Prostate gland (tissue), 2 donors: ENCODE results near the gene SNIP1. TPM values are rescaled to one million over a fixed set of nuclear protein-coding genes. Genes with fewer than 3 reads are reported as not detected.
"Not testable (repeated sequence)": the region's sequence is repeated elsewhere in the genome, so short reads cannot be mapped to it uniquely, and the experiment has no call there.

ENCODE experiments used
- DNase-seq: peaks from one replicate; pipeline ENCODE4 v3.0.0-alpha.2; 2019; ENCODE audit warnings: low spot score
- H3K27ac ChIP-seq, 2 donors: fragments of 200-600 bp; sonication (generic); 2 replicates each; pipeline ENCODE4 v1.5.1; 2017 to 2019
- H3K27me3 ChIP-seq: fragments of 200-600 bp; sonication (generic); replicated peaks from 2 replicates; pipeline ENCODE4 v1.5.1; 2019; ENCODE audit not compliant: insufficient read depth
- H3K36me3 ChIP-seq, 2 donors: fragments of 200-600 bp; sonication (generic); 1 replicate in 1 of 2; 2 replicates in 1 of 2; pipeline versions ENCODE4 v1.5.1 to v1.8.1; 2017 to 2019
- H3K4me1 ChIP-seq: fragments of 200-600 bp; sonication (generic); replicated peaks from 2 replicates; pipeline ENCODE4 v1.5.1; 2019
- H3K4me3 ChIP-seq, 2 donors: fragments of 200-600 bp; sonication (generic); 2 replicates each; pipeline ENCODE4 v1.5.1; 2017 to 2019
- H3K9me3 ChIP-seq: fragments of 200-600 bp; sonication (generic); 2 replicates; pipeline ENCODE4 v1.5.1; 2017
- CTCF ChIP-seq, 4 experiments: fragments of 200-600 bp in 2 of 4; fragments of 450-650 bp in 2 of 4; sonication (generic) in 2 of 4; IDR thresholded peaks; 1 replicate in 3 of 4; 2 replicates in 1 of 4; pipeline ENCODE4 v1.5.1; 2016 to 2019; ENCODE audit warnings: antibody characterized with exemption in 4 of 4, mild to moderate bottlenecking in 2 of 4, moderate library complexity in 2 of 4
- POLR2A ChIP-seq: fragments of 450-650 bp; IDR thresholded peaks from one replicate; pipeline ENCODE4 v1.6.1; 2016; ENCODE audit warnings: antibody characterized with exemption, mild to moderate bottlenecking
- POLR2AphosphoS5 ChIP-seq: sonication (generic); formaldehyde crosslinking; IDR thresholded peaks from one replicate; pipeline ENCODE4 v1.6.1; 2017; ENCODE audit warnings: antibody characterized with exemption
- WGBS: methylation state at CpG from one replicate; pipeline ENCODE4 v1.1.5; 2018; 5-methylcytosine and 5-hydroxymethylcytosine counted together
- intact Hi-C: fragments of 100-400 bp; cut with DNase I; formaldehyde crosslinking; loops from one replicate; pipeline ENCODE4 v1.14.2; 2022
- total RNA-seq, 2 donors: library from RNA; depleted of rRNA; stranded (reverse); fragments of >200 nt; gene quantifications; one replicate each; pipeline ENCODE4 v1.1.0, GENCODE V29; 2016

Gene SNIP1
- total RNA-seq, 2 donors from 2014 or later, result 27.6 to 45.7 TPM

GRCh38 chr1:37514350-37515184, 39.5 kb downstream of the SNIP1 start, which contains the start of gene MEAF6:
TSS of gene MEAF6 (minus strand) at chr1:37514766. CDS start at chr1:37514746, 20 bp downstream.
- peak; percentile 77 for DNase-seq
- Histone ChIP-seq H3K4me1 (no peaks in the 10 kb centered on the region), H3K9me3 (no peaks in the 10 kb centered on the region), H3K36me3 (no peaks in the 10 kb centered on the region), H3K27ac (peak within 1 kb of the TSS; percentile 96 to 97), H3K27me3 (no peaks in the 10 kb centered on the region), H3K4me3 (peak within 1 kb of the TSS; percentile 86 to 98)
- intact Hi-C loops, result no loop called here
- TF ChIP-seq CTCF (IDR thresholded peaks at IDR 0.05) (peak; percentile 90 to 94 (median 91)), POLR2AphosphoS5 (peak; percentile 79), POLR2A (peak; percentile 84)
- under 1% methylated on average over 81 of the region's 100 CpGs for WGBS

GRCh38 chr1:37513795-37514349, 40.2 kb downstream of the SNIP1 start:
- WGBS, result 2% methylated on average over 26 of the region's 26 CpGs
- intact Hi-C loops, result no loop called here

GRCh38 chr1:37509181-37509580, 44.9 kb downstream of the SNIP1 start:
- H3K36me3 ChIP-seq, result no peaks in the 10 kb centered on the region
- H3K9me3 ChIP-seq, result no peaks in the 10 kb centered on the region
- no peak overlapping the region for H3K4me3 ChIP-seq
- no peaks in the 10 kb centered on the region for H3K4me1 ChIP-seq
- WGBS, result 87% methylated on average over 4 of the region's 4 CpGs
- no peaks in the 10 kb centered on the region for H3K27me3 ChIP-seq
- no peak for DNase-seq
- TF ChIP-seq POLR2A, result no peak
- TF ChIP-seq POLR2AphosphoS5, result no peak
- intact Hi-C loops, result no loop called here
- peak overlapping the region; percentile 56 to 97 for H3K27ac ChIP-seq

More at GRCh38 chr1:37513795-37514349, 40.2 kb downstream of the SNIP1 start:
- Histone ChIP-seq H3K27me3 (no peaks in the 10 kb centered on the region), H3K36me3 (no peaks in the 10 kb centered on the region), H3K4me1 (no peaks in the 10 kb centered on the region), H3K27ac (peak overlapping the region; percentile 96 to 97), H3K9me3 (no peaks in the 10 kb centered on the region), H3K4me3 (peak overlapping the region; percentile 86 to 98)
- no peak for TF ChIP-seq CTCF (IDR thresholded peaks at IDR 0.05)
- TF ChIP-seq POLR2AphosphoS5, result no peak
- peak; percentile 12 for TF ChIP-seq POLR2A
- no peak for DNase-seq

GRCh38 chr1:37506740-37507139, 47.4 kb downstream of the SNIP1 start:
- no peaks in the 10 kb centered on the region for H3K27me3 ChIP-seq
- no peak overlapping the region for H3K4me3 ChIP-seq
- H3K4me1 ChIP-seq, result no peaks in the 10 kb centered on the region
- no peak for DNase-seq
- H3K27ac ChIP-seq, result peak overlapping the region; percentile 56 to 97
- TF ChIP-seq POLR2AphosphoS5, result peak; percentile 59
- no peak for TF ChIP-seq POLR2A
- H3K36me3 ChIP-seq, result no peaks in the 10 kb centered on the region
- intact Hi-C loops, result no loop called here
- 60% methylated on average over 2 of the region's 2 CpGs for WGBS
- no peaks in the 10 kb centered on the region for H3K9me3 ChIP-seq

GRCh38 chr1:37502791-37503190, 51.3 kb downstream of the SNIP1 start:
- H3K36me3 ChIP-seq, DNase-seq, H3K4me3 ChIP-seq, H3K4me1 ChIP-seq, H3K27me3 ChIP-seq, intact Hi-C loops, H3K9me3 ChIP-seq: not testable (repeated sequence)
- H3K27ac ChIP-seq, result peak overlapping the region; percentile 51 to 97
- 97% methylated on average over 2 of the region's 2 CpGs for WGBS

GRCh38 chr1:37502104-37502503, 52.0 kb downstream of the SNIP1 start:
- no peak for DNase-seq
- peak overlapping the region; percentile 51 to 97 for H3K27ac ChIP-seq
- H3K4me3 ChIP-seq, result no peak overlapping the region
- H3K27me3 ChIP-seq, result no peaks in the 10 kb centered on the region
- H3K9me3 ChIP-seq, result no peaks in the 10 kb centered on the region
- H3K4me1 ChIP-seq, result peaks cover 14% of the 10 kb centered on the region
- no peaks in the 10 kb centered on the region for H3K36me3 ChIP-seq
- intact Hi-C loops, result no loop called here
- TF ChIP-seq POLR2AphosphoS5, result no peak
- TF ChIP-seq CTCF (IDR thresholded peaks at IDR 0.05), result no peak
